Measurements from ENCODE around the gene CNTNAP5.

The CNTNAP5 gene

DNA sequence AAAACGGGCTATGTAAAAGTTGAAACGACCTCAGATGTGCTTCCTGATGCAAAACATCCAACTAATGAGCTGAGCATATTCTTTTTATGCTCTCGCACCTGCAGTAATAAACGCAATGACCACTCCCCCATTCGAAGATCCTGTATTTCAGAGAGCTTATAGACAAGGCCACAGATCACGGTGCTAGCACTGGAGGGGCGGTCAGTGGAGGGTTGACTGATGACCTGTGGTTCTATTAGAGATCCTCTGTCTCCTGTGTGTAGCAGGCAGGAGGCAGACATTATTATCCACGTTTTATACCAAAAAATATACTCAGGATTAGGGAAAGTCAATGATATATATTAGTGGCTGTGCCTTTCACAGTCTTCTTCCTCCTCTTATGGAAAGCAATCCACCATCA lies 457.0 kb downstream of the CNTNAP5 start:
- DNase-seq, result no peak

DNA sequence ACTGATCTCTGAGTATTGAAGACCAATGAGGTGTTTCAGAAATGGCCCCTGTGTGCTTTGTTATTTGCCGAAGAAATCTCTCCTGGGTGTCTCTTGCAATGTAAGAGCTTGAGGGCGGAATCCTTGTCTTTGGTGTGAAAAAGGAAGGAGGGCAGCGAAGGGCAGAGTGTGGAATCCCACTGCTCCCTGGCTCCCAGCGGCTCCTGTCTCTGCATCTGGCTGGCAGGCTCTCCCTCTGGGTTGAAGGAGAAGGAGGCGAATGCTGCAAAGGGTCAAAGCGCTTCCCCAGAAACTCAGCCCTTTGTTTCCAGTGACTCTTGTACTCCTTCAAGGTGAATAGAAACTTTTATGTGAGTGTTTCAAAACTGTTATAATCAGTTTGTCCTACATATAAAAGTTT lies 457.5 kb downstream of the CNTNAP5 start:
- DNase-seq, result no peak

DNA sequence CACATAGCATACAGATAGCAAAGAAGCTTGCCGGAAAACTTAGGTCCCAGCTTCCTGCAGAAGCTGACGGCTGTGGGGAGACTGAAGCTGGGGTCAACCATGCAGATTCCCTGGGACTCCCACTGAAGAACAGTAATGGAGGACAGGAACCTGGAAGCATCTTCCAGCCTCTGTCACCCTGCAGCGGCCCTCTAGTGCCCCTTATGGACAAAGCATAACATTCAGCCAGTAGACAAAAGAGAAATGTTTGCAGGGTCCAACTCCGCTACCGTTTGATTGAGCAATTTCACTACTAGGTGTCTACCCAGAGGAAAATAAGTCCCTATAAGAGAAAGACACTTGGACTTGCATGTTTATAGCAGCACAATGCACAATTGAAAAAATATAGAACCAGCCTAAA lies 460.6 kb downstream of the CNTNAP5 start:
- no peak for DNase-seq

DNA sequence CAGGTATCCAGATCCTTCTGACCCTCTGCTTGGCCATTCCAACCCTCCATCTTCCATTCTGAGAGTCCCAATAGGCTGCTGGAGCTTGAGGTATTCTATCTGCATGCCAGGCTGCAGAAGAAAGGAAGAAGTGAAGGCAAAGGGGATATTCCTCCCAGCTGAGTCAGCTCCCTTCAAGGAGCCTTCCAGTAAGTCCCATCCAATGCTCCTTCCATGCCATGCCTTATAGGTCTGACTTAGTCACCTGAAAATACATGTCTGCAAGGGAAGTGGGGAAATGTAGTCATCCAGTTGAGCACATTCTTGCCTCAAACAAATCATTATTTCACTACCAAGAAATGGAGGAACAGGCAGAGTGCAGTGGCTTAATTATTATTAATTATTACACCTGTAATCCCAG lies 464.6 kb downstream of the CNTNAP5 start:
- no peak for DNase-seq

DNA sequence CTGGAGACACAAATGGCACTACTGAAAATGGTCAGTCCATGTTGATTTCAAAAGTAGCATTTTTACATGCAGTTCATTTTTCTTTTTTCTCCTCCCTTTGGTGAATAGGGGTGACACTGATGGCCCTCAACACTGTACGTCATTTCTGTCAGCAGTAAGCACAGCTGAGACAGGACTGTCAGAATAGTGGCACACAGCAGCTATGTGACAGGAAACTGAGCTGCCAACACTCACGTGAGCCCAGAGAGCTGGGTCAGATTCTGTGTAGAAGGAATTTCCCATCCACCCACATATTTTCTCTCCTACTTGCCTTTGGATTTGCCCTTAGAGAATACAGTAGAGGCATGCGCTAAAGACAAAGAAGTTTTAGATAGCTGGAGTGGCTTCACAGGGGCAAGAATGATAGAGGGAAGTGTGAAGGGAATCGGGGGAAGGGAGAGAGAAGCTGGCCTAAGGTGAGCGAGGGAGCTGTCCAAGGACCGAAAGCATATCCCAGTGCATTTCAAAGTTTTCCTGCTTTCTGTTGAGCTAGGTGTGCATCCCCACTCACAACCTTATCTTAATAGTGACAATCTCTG lies 476.6 kb downstream of the CNTNAP5 start:
- DNase-seq, result no peak

DNA sequence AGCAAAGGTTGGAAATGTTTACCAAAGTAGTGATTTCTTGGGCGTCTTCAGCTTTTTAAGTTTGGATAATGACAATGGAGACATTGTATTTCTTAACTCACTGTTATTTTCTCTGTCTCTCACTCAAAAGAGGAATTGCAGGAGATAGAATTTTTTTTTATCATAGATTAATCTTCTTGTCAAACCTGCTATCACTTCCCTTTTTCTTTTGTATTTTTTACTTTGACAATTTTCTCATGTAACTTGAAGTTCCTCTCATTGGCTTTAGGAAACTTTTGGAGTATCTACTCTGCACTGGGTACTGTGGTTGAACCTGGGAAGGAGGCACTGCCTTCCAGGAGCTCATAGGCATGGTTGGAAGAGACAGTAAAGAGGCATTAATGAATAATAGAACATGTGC lies 489.1 kb downstream of the CNTNAP5 start:
- DNase-seq, result no peak

DNA sequence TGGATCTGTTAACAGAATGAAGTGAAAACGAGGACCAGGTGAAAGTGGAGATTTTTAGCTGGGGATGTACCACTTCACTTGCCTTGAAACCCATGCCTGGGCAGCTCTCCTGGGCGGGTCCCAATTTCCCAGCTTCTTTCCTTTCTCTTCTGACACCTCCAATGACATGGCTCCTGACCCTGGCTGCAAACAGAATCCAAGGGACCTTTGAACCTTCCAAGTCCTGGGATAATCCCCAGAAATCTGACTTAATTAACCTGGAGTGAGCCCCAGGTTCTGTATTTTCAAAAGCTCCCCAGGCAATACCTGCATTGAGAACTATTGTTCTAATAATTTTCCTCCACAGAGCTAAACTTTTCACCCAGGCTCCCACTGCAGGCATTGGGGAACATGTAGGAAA lies 495.9 kb downstream of the CNTNAP5 start:
- no peak for DNase-seq

DNA sequence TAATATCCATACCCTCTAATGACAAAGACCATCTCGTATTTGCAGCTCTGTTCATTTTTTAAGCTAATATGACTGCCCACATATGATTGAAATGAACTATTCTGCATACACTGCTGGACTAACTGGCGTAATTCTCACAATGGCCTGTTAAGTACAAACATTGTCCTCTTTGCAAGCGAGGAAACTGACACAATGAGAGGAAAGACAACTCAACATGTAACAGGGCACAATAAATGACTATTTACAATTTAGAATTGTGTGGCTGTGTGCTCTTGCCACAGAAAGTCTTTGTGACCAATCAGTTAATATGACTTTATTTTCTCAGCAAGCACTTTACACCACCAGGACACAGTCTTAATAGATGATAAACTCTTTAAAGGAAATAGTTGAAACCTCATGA lies 498.0 kb downstream of the CNTNAP5 start:
- no peak for DNase-seq

DNA sequence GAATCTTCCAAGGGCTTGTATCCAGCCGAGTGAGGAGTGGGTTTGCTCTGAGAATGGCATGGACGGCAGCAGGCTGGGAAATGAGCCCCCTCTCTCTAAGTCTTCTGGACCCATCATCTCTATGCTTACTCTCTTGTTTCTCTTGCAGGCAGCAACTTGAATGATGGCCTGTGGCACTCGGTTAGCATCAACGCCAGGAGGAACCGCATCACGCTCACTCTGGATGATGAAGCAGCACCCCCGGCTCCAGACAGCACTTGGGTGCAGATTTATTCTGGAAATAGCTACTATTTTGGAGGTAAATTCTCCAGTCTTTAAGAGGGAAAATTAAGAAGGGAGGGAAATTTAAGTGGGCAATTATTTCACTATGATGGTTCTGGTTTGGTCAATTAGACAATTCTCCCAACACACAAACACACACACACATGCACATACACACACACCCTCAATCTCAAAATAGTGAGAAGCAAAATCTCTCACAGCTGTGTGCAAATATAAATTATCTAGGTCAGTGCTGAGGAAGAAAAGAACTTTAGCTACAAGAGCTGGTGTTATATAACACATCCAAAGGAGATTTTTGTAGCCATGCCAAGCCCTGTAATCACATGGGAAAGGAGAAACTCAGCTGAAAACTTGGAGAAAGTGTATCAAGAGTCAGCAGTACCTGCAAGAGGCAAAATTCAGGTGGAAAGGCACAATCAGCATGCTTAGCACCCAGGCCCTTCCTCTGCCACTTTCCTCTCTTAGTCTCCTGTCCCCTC lies 499.2 kb downstream of the CNTNAP5 start:
- no peak for DNase-seq

DNA sequence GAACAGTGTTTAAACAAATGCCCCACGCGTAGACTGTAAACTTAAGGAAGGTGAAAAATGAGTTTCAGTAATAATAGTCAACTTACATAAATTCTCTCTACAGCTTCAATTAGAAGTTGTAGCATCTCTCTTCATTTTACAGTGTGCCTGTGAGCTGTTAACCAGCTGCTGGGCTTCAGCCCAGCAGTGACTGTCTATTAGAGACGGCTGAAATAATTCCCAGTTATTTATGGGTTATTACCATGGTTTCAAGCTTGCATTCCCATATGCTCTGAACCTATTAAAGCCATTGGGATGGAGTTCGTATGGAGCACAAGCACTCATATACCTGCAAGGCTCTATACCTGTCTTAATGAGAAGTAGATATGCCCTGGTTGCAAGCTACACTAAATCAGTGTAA lies 501.1 kb downstream of the CNTNAP5 start:
- no peak for DNase-seq

DNA sequence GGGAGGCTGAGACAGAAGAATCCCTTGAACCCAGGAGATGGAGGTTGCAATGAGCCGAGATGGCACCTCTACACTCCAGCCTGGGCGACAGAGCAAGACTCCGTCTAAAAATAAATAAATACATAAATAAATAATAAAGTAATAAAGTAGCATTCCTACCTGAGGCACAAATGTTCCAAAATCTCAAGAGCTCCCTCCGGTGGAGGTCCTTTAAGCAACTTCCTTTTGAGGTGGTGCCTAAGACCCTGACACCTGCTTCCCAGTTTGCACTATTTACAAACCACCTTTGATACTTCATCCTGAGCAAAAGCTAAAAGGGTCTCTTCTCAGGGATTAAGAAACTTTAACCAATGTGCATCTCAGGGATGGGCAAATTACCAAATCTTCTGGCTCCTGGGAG lies 505.1 kb downstream of the CNTNAP5 start:
- DNase-seq, result no peak

DNA sequence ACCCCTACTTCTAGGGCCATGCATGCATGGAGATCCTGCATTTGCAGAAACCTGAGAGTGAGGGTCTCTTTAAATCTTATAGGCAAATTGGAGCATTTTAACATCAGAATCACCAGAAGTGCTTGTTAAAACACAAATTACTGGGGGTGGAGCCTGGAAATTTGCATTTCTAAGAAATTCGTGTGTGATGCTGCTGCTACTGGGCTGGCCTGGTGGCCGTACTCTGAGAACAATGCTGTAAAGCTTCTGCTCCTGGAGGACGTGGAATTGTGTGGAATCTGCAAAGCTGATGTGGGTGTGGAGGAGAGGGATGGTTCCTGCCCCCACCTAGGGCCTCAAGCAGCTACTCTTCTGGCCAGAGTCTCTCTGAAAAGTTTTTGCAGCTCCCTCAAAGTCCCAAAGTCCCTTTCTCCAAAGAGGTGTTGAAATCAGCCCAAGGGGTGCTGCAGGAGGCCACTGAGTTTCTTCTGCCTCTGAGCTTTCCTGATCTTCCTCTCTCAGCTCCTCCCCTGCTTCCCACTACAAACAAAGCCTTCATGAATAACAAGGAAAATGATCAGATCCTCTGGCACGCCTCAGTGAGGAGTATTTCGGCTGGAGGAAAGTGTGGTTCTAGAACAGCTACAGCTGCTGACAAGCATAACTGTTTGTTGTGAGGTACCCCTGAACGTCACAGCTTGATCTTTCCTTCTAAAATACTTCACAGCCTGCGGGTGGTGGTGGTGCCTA lies 508.3 kb downstream of the CNTNAP5 start:
- no peak for DNase-seq

DNA sequence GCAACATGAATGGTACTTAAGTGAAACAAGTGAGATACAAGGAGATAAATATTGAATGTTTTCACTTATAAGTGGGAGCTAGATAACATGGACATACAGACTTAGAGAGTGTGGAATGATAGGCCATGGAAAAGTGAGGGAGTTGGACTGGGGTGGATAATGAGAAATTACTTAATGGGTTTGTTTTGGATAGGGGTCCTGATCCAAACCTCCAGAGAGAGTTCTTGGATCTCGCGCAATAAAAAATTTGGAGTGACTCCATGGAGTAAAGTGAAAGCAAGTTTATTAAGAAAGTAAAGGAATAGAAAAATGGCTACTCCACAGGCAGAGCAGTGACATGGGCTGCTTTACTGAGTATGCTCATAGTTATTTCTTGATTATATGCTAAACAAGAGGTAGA lies 508.9 kb downstream of the CNTNAP5 start:
- DNase-seq, result no peak

DNA sequence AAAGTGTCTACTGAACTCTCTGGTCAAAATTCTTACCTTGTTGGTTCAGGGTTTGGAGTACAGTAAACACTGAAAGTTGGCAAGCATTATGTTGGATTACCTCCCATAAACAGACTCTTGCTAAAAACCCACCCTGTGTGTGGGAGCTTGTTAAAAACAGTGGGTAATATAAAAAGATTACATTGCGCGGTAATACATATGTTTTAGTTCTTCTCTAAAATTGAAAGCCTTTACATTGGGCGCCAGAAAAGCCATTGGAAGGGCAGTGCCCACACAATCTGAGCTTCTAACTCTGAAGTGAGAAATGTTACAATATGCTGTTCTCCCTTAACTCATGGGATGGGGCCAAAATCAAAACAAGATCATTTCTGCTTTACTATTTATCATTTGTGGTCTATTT lies 510.7 kb downstream of the CNTNAP5 start:
- no peak for DNase-seq

DNA sequence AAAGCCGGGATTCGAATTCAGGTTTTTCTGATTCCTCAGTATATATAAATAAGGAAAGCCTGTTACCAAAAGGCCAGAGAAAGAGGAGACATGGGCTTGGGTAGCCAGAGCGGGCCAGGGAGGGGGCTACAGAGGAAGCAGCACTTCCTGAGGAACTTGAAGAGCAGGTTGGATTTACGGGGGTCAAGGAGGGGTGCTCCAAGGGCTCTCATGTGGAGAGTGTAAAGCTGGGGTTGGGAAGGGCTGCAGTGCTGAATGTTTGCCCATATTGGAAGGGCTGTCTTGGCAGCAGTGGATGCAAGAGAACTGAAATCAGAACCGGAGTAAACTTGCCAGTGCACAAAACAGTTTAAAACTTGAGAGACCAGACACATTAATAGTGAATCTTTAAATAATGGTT lies 511.5 kb downstream of the CNTNAP5 start:
- no peak for DNase-seq

DNA sequence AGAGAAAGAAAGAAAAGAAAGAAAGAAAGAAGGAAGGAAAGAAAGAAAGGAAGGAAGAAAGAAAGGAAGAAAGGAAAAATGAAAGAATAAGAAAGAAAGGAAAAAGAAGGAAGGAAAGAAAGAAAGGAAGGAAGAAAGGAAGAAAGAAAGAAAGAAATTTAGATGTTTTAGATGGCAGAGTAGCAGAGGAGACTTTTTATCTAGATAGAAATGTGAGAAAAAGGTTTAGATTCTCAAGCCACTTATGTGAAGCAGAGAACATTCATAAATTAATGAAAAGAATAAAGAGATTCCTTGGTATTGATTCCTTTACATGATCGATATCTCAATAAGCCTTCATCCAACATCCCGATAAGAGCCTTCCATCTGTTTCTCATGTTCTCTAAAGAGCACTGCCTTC lies 513.5 kb downstream of the CNTNAP5 start:
- DNase-seq, result no peak

DNA sequence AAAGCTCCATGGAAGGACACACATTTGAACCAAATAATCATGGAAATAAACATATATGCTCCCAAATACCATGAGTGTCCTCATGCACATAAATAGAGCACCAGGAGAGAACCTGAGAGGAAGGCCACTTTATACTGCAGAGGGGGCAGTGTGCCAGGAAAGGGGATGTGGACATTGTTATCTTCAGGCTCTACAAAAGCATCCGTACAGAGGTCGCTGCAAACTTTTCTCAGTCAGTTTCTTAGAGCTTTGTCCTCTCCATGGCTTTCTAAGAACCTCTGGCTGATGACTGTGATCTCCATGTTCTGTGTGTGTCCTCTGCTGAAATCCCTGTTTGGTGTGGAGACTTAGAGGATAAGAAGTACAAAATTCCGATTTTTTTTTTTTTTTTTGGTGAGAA lies 515.7 kb downstream of the CNTNAP5 start:
- DNase-seq, result no peak

DNA sequence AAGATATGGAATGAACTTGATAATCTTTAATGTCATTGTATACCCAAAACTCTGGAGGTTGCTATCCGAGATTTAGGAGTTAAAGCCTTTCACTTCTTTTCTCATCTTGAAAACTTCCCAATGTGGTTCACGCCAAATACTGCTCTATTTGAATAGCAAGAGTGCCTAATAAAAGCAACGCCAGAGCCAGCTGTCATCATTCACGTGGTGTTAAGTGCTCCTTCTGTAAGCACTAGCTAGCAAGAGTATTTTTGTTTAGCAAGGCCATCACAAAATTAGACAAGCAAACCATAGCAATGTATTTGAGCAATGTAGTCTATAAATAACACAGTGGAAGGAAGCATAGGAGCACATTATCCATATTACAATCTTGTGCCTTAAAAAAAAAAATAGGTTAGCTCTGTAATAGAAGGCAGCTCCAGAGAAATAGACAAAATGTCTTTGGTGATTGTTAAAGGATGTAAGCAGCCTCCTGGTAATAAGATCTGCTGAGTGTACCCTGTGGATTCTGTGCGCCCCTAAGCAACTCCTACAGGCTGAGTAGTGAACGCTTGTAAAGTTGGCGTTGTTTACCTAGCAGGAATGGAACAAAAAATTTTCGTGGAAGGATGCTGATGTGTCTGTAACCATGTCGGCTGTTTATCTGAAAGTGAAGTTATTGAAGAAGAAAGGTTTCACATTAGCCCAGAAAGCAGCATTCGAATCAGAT lies 518.0 kb downstream of the CNTNAP5 start:
- DNase-seq, result no peak

DNA sequence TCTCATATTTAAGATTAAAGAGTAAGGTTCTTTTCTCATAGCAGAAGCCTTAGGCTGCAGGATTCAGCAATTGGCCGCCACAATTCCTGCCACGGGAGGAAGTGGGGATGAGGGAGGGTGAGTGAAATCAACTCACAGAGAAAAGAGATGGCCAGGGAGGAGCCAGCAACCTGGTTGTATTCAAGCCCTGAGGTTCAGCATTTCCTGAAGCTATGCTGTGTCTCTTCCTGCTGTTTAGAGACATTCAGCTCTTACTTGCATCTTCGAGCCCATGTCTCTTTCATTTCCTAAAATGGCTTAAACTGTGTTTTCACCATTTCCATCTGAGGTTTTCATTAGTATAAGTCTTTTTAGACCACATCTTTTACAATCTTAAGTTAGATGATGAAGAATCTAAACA lies 522.6 kb downstream of the CNTNAP5 start:
- no peak for DNase-seq

DNA sequence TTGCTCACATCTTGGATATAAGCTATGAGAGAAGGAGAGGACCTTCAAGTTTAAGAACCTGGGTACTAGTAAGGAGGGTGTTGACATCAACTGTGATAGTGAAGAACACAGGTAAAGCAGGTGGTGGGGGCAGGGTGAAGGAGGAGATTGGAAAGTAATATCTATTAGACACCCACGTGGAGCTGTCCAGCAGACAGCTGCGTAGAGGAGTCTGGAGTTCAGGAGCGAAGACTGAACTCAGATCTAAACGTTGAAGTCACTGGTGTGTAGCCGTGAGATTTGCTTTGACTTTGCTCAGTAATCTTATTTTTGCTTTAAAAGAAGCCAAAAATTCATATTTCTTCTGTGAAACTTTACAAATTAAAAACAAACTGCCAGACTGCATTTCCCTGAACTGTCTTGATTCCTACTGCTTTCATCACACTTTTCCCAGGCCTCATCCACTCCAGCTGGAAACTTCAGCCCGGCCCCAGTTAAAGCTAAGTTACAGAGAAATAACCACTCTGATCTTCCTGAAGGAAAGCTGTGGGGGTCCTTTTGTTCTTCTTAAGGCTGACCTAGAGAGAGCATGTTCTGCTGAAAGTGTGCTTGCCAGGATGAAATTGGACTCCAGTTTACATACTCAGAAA lies 533.3 kb downstream of the CNTNAP5 start:
- DNase-seq, result no peak

DNA sequence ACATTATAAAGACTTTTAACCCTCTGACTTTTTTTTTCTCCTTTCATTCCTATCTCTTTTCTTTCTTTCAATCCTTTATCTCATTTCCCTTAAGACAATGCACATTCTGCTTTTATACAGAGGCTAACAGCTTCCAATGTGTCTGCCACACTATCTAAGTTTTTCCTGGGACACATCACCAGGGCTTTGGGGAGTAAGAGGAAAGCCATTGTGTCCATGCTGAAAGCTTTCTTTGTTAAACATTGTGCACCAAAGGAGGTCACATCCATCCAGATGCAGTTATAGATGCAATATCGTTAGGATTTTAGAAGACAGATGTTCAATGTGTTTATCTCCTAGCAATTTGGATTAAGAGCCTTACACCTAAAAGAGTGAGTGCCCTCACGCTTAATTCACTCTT lies 534.1 kb downstream of the CNTNAP5 start:
- no peak for DNase-seq

DNA sequence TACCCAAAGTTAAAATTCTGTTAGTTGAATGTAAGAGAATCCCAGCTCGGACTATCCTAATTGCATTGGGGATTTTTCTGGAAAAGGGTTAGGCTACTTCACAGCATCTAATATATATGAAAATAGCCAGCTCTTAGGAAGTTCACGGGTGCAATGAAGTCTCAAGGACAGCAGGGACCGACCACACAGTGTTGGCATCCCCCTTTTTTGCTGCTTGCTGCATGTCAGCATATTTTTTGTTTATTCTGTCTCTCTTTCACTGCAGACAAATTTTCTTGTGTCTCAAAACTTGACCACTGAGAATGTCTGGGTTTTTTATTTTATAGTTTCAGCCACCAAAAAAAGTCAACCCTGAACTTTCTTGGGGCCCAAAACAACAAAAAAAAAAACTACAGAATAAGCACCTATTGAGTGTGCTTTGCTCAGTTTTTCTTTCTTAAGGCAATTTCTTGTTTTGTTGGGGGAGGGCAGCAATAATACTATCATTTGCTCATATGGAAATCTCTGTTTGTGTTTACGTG lies 535.6 kb downstream of the CNTNAP5 start:
- no peak for DNase-seq

DNA sequence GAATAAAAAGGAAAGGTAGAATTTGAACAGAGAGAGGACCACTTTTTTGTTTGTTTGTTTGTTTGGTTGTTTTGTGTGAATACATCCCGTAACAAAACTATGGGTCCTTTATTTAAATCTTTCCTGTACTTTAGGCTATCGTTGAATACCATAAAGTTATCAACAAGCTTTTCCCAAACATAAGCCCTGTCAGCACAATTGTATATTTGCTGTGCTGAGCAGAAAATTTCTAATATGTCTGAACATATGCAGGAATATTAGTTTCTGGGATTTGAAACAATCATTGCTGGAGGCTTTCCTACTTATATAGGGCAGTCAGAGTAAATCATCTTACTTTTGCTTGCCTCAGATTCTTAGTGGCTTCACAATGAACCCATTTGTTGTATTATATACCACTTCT lies 536.4 kb downstream of the CNTNAP5 start:
- no peak for DNase-seq

Data from T-helper 2 cell (primary cell).